SK-N-MC (cell line): ENCODE results near the gene GSTA2.
"Not testable (repeated sequence)": the region's sequence is repeated elsewhere in the genome, so short reads cannot be mapped to it uniquely, and the experiment has no call there.

ENCODE experiments used
- DNase-seq: peaks from one replicate; pipeline ENCODE4 v3.0.0-alpha.2; 2011; ENCODE audit warnings: low read depth, low spot score
- H3K27ac ChIP-seq: fragments of 200-600 bp; sonication (generic); 2 replicates; pipeline ENCODE4 v1.5.1; 2016; ENCODE audit warnings: mixed run types
- H3K36me3 ChIP-seq: fragments of 200-600 bp; sonication (generic); 2 replicates; pipeline ENCODE4 v1.6.1; 2017; ENCODE audit warnings: antibody characterized with exemption, low read length, mixed read lengths; ENCODE audit not compliant: insufficient read depth
- H3K4me3 ChIP-seq: fragments of 200-600 bp; sonication (generic); 2 replicates; pipeline ENCODE4 v1.5.1; 2016
- H3K9ac ChIP-seq: fragments of 200-600 bp; sonication (generic); 2 replicates; pipeline ENCODE4 v1.8.0; 2017; ENCODE audit warnings: mixed run types, mixed read lengths; ENCODE audit not compliant: insufficient read length
- H3K9me3 ChIP-seq: fragments of 200-600 bp; sonication (generic); 2 replicates; pipeline ENCODE4 v1.6.1; 2017; ENCODE audit warnings: low read depth, mild to moderate bottlenecking, antibody characterized with exemption, low read length, moderate library complexity, mixed read lengths
- EZH2 ChIP-seq: fragments of 200-600 bp; sonication (generic); IDR thresholded peaks from one replicate; pipeline ENCODE4 v1.6.1; 2017; ENCODE audit warnings: antibody characterized with exemption
- FOXP2 ChIP-seq: optimal IDR thresholded peaks from 2 replicates; pipeline ENCODE3; 2011; ENCODE audit warnings: mild to moderate bottlenecking, moderate library complexity; ENCODE audit not compliant: insufficient read depth; ENCODE audit errors: extremely low read length, control extremely low read depth
- POLR2AphosphoS5 ChIP-seq: IDR thresholded peaks from 2 replicates; pipeline ENCODE4 v1.6.1; 2012; ENCODE audit warnings: mild to moderate bottlenecking, low read depth, low read length, borderline replicate concordance

Gene GSTA2

DNA sequence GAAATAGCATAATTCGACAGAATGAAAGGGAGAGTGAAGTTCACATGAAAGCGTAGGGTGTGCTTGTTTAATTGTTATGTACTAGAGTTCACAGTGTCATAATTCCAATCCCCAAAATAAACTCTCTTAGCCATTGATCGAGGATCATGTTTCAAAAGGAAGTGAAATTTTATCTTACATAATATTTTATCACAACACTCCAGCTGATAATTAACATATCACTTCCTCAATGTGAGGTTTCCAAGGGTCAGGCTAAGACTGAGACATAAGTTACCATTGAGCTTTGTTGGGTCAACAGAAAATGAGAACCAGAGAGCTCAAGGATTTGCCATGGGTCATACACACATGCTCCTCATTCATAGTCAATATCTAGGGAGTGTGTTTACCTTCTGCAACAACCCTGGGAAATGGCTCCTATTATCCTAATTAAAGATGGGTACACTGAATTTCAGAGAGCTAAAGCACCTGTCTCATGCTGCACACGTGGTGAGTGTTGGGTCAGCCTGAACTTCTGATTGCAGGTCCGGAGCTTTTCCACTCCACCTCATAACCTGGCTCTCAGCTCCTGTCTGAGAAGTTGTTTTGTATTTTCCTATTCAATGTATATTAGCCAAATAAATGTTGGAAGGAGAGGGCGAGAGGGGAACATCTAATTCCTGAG lies 3.0 kb downstream of the GSTA2 start:
- Histone ChIP-seq H3K9ac (no peak overlapping the region), H3K9me3 (no peaks in the 10 kb centered on the region), H3K27ac (no peak overlapping the region), H3K36me3 (no peaks in the 10 kb centered on the region), H3K4me3 (no peak overlapping the region)
- DNase-seq, result no peak
- no peak for TF ChIP-seq EZH2

DNA sequence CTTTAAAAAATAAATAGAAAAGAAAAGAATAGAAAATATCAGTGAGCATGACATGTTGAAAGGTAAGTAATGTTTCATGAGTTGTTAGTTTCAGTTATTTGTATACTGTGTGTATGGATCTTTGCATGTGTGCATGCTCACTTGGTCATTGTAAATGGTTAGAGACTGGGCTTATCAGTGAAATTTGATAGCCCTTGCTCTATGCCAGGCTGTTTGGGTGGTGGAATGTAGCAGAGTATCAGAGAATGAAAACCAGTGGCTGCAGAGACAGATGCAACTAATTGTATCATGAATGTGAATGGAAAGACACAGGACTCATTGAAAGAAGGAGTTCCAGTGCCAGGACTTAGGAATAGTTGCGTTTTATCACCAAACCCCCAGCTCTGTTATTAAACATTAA lies 4.2 kb downstream of the GSTA2 start:
- no peaks in the 10 kb centered on the region for H3K9me3 ChIP-seq
- TF ChIP-seq EZH2 (no peak), FOXP2 (no peak), POLR2AphosphoS5 (no peak)
- no peak for DNase-seq
- no peaks in the 10 kb centered on the region for H3K36me3 ChIP-seq
- no peak overlapping the region for H3K27ac ChIP-seq
- H3K9ac ChIP-seq, result no peak overlapping the region
- no peak overlapping the region for H3K4me3 ChIP-seq

DNA sequence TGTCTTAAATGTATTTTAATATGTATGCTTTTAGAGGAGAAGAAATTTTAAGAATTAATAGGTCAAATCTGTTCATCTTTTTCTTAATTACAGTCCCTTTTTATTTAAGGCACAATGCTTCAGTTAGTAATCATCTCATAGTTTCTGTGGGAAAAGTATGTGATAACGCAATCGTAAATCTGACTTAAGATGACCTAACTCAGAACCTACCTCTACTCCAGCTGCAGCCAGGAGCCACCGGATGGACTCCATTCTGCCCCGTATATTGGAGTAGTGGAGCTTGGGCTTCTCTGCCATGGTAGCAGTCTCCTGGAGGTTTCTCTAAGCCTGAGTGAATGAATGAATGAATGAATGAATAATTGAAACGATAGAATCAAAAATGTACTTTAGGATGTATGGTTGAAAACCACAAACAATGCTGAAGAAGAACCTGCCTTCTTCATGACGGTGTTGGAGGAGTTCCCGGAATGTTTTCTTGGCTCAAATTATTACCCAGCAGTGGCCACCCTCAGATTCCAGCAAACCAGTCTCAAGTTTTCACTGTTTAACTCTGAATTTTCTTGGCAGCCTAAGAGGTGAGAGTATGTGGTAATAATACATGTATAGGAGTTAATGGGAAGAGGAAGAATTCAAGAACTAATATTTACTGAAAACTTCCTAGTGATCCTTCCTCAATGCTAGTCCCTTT lies 5.5 kb downstream of the GSTA2 start:
- not testable (repeated sequence) for H3K9me3 ChIP-seq, H3K4me3 ChIP-seq, H3K36me3 ChIP-seq, DNase-seq, H3K27ac ChIP-seq, H3K9ac ChIP-seq

- Histone ChIP-seq H3K9me3 (no peaks in the 10 kb centered on the region), H3K36me3 (no peaks in the 10 kb centered on the region), H3K4me3 (no peak overlapping the region), H3K9ac (no peak overlapping the region), H3K27ac (no peak overlapping the region)
- DNase-seq, result no peak
- TF ChIP-seq FOXP2 (no peak), POLR2AphosphoS5 (no peak), EZH2 (no peak)
These were observed 8.8 kb downstream of the GSTA2 start for GRCh38 chr6:52754443-52754842.

DNA sequence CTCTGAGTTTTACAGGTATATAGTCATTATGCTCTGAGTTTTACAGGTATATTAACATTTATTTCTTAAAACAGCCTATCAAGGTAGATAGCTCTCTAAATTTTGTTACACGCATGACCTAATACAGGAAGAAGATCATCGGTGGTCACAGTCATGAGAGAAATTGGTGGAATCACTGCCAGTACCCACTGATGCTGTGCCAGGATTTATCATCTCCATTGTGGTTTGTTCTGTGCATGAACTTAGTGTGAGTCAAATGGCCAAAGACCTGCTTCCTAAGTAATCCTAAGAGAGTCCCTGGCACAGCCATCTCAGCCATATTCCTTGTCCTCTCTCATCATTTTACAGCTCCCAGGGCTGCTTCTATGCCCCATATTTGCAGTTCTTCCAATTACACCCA lies 10.1 kb downstream of the GSTA2 start:
- H3K4me3 ChIP-seq, DNase-seq, H3K9me3 ChIP-seq, H3K36me3 ChIP-seq, H3K9ac ChIP-seq, H3K27ac ChIP-seq: not testable (repeated sequence)

DNA sequence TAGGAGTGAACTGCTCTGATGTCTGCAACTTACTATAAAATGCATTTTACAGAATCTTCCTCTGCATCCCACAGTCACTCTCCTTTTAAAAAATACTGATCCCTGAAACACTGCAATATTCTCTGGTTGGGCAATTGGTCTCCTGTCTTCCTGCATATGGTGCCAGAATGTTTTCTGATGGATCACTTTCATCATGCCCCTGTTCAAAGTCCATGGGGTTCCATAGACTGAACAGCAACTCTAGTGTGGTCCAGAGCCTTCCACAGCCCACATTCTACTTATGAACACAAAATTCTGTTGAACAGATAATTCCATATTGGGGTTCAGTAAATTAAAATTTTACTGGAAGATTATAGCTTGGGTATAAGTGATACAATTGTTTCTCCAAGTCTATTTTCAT lies 11.0 kb downstream of the GSTA2 start:
- DNase-seq, result no peak
- Histone ChIP-seq H3K36me3 (no peaks in the 10 kb centered on the region), H3K9me3 (no peaks in the 10 kb centered on the region), H3K9ac (no peak overlapping the region), H3K27ac (no peak overlapping the region), H3K4me3 (no peak overlapping the region)
- TF ChIP-seq POLR2AphosphoS5 (no peak), FOXP2 (no peak), EZH2 (no peak)

GRCh38 chr6:52749556-52750152 lies 13.6 kb downstream of the GSTA2 start:
- no peak for DNase-seq
- Histone ChIP-seq H3K9ac (no peak overlapping the region), H3K4me3 (no peak overlapping the region), H3K27ac (no peak overlapping the region), H3K9me3 (no peaks in the 10 kb centered on the region), H3K36me3 (no peaks in the 10 kb centered on the region)
- no peak for TF ChIP-seq FOXP2
- TF ChIP-seq POLR2AphosphoS5, result no peak
- TF ChIP-seq EZH2, result no peak

- not testable (repeated sequence) for H3K9ac ChIP-seq, H3K27ac ChIP-seq, DNase-seq, H3K36me3 ChIP-seq, H3K9me3 ChIP-seq, H3K4me3 ChIP-seq
These were observed 16.0 kb downstream of the GSTA2 start for GRCh38 chr6:52747301-52747700.

- no peaks in the 10 kb centered on the region for H3K36me3 ChIP-seq
- H3K9me3 ChIP-seq, result no peaks in the 10 kb centered on the region
- H3K27ac ChIP-seq, result no peak overlapping the region
- H3K4me3 ChIP-seq, result no peak overlapping the region
- no peak for DNase-seq
- TF ChIP-seq EZH2 (no peak), FOXP2 (no peak), POLR2AphosphoS5 (no peak)
- H3K9ac ChIP-seq, result no peak overlapping the region
These were observed 17.1 kb downstream of the GSTA2 start for GRCh38 chr6:52746213-52746612.

DNA sequence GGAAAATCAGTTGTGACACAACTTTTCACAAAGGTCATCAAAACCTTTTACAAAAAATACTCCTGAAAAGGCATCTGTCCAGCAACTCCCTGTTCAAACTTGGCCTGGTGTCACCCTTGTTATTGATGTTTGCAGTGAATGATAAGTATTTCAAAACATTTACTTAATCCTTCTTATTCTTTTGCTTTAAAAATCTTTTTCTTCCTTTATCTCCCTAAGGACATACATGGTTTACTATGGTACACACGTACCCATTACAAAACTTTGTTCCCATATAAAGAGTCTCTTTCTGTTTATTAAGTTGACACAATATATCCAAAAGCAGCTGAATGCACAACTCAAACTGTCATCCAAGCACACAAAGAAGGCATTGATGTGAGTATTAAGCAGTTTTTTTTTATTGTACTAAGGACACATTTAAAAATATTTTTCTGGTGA lies 17.5 kb downstream of the GSTA2 start:
- Histone ChIP-seq H3K27ac (no peak overlapping the region), H3K4me3 (no peak overlapping the region), H3K9ac (no peak overlapping the region), H3K36me3 (no peaks in the 10 kb centered on the region), H3K9me3 (no peaks in the 10 kb centered on the region)
- TF ChIP-seq POLR2AphosphoS5 (no peak), FOXP2 (no peak), EZH2 (no peak)
- no peak for DNase-seq
